BE2C (cell line): Measurements from ENCODE around the gene KIRREL1.

ENCODE experiments used
- DNase-seq: peaks from one replicate; pipeline ENCODE4 v3.0.0-alpha.2; 2020
- H3K27me3 ChIP-seq: fragments of 250-450 bp; sonication (Bioruptor Pico); 2 replicates; pipeline ENCODE4 v1.5.1; 2020; ENCODE audit warnings: mild to moderate bottlenecking
- H3K36me3 ChIP-seq: fragments of 250-450 bp; sonication (Bioruptor Pico); 2 replicates; pipeline ENCODE4 v1.5.1; 2020; ENCODE audit warnings: mild to moderate bottlenecking
- H3K4me1 ChIP-seq: fragments of 250-450 bp; sonication (Bioruptor Pico); 2 replicates; pipeline ENCODE4 v1.5.1; 2020
- H3K4me3 ChIP-seq: 2 replicates; pipeline ENCODE4 v1.5.1; 2011; ENCODE audit warnings: low read depth, low read length
- H3K9me3 ChIP-seq: fragments of 250-450 bp; sonication (Bioruptor Pico); 2 replicates; pipeline ENCODE4 v1.5.1; 2020
- TF ChIP-seq, protein P1 (sequence below): IDR thresholded peaks from 2 replicates; pipeline ENCODE4 v1.5.1; 2012; ENCODE audit warnings: mild to moderate bottlenecking, low read depth, low read length

Gene KIRREL1

DNA sequence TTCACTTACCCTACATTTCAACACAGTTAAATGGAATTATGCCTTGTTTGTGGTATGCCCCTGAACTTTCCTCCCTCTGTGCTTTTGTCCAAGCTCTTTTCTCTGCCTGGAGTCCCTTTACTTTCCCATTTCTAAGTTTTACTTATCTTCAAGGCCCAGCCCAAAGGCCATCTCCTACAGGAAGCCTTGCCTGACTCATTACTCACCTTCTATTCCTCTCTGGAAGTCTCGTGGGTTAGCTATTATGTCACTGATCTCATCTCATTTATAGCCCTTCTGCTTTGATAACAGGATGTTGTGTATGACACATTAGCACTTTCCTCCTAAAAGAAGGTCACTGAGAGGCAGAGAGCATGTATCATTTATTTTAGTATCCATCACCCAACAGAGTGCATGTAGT lies 108.5 kb downstream of the KIRREL1 start:
- TF ChIP-seq, protein P1, sequence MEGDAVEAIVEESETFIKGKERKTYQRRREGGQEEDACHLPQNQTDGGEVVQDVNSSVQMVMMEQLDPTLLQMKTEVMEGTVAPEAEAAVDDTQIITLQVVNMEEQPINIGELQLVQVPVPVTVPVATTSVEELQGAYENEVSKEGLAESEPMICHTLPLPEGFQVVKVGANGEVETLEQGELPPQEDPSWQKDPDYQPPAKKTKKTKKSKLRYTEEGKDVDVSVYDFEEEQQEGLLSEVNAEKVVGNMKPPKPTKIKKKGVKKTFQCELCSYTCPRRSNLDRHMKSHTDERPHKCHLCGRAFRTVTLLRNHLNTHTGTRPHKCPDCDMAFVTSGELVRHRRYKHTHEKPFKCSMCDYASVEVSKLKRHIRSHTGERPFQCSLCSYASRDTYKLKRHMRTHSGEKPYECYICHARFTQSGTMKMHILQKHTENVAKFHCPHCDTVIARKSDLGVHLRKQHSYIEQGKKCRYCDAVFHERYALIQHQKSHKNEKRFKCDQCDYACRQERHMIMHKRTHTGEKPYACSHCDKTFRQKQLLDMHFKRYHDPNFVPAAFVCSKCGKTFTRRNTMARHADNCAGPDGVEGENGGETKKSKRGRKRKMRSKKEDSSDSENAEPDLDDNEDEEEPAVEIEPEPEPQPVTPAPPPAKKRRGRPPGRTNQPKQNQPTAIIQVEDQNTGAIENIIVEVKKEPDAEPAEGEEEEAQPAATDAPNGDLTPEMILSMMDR: no peak
- H3K27me3 ChIP-seq: no peaks in the 10 kb centered on the region
- no peaks in the 10 kb centered on the region for H3K4me1 ChIP-seq
- H3K4me3 ChIP-seq: no peak overlapping the region
- no peak for DNase-seq
- H3K36me3 ChIP-seq: no peaks in the 10 kb centered on the region
- H3K9me3 ChIP-seq: no peaks in the 10 kb centered on the region

GRCh38 chr1:158102881-158103674 lies 109.6 kb downstream of the KIRREL1 start:
- TF ChIP-seq, protein P1: no peak
- H3K36me3 ChIP-seq: no peaks in the 10 kb centered on the region
- no peak overlapping the region for H3K4me3 ChIP-seq
- H3K4me1 ChIP-seq: no peaks in the 10 kb centered on the region
- no peaks in the 10 kb centered on the region for H3K27me3 ChIP-seq
- DNase-seq: no peak
- no peaks in the 10 kb centered on the region for H3K9me3 ChIP-seq

DNA sequence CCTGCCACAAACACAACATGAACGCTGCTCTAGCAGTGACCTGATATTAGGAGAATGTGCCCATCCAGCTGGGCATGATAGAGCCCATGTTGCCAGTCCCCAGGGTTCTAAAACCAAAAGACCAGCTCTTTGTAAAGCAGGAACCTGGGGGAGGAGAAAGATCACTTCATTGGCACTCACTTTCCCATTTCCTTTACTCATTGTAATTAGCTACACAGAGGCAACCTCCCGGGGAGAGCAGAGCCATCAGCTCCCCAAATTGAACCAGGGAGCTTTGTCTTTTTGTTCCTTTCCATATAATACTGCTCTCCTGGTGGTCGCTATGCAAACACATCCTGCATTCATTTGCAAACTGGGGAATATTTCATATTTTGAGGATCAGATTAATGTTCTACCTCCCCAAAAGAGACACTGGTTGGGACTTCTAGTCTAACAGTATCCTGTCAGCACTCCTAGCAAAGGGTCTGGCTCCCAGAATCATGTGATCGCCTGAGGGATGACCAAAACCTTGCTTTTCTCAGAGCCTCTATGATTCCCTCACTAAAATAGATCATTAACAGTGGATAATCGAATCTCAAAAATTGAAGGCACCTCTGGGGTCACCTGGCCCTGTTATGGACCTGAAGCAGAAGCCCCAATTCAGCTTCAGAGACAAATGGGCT lies 110.5 kb downstream of the KIRREL1 start:
- H3K4me3 ChIP-seq: no peak overlapping the region
- no peaks in the 10 kb centered on the region for H3K36me3 ChIP-seq
- no peak for DNase-seq
- H3K9me3 ChIP-seq: no peaks in the 10 kb centered on the region
- TF ChIP-seq, protein P1: no peak
- no peaks in the 10 kb centered on the region for H3K4me1 ChIP-seq
- no peaks in the 10 kb centered on the region for H3K27me3 ChIP-seq

GRCh38 chr1:158104891-158105290 lies 111.4 kb downstream of the KIRREL1 start:
- DNase-seq: no peak
- no peaks in the 10 kb centered on the region for H3K9me3 ChIP-seq
- H3K36me3 ChIP-seq: no peaks in the 10 kb centered on the region
- TF ChIP-seq, protein P1: no peak
- no peak overlapping the region for H3K4me3 ChIP-seq
- no peaks in the 10 kb centered on the region for H3K4me1 ChIP-seq
- no peaks in the 10 kb centered on the region for H3K27me3 ChIP-seq

DNA sequence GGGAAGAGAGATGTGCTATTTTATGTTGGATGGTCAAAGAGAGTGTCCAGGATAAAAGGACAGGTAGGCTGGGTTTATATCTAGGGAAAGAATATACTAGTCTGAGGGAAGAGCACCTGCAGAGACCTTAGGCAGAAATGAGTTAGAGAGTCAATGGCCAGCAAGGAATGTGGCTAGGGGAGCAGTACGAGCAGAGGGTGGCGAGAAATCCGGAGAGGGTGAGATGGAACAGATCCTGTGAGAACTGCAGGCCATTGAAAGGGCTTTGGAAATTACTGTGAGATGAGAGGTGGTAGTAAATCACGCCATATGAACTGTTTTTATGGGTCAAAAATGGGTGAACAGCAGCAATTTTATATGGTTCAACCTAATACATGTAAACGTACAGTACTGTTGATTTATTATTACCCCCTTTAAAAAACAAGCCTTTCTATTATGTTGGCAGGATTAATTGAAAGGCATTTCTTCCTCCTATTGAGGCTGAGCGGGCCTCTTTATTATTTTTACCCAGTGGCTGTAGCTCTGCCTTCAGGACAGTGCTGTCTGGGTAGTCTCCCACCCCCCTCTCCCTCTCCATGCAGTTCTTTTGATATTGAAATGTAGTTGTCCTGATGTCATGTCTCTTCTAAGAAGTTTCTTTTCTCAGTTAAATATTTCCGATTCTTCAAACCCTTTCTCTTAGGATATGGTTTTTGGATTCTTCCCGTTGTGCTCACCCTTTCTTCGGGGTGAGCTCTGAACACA lies 112.1 kb downstream of the KIRREL1 start:
- H3K27me3 ChIP-seq: no peaks in the 10 kb centered on the region
- H3K4me3 ChIP-seq: no peak overlapping the region
- no peaks in the 10 kb centered on the region for H3K4me1 ChIP-seq
- H3K36me3 ChIP-seq: no peaks in the 10 kb centered on the region
- no peaks in the 10 kb centered on the region for H3K9me3 ChIP-seq
- TF ChIP-seq, protein P1: no peak
- no peak for DNase-seq
